Chondrocyte (in vitro differentiated cells): ENCODE results near the gene LGALS14. TPM values are rescaled to one million over a fixed set of nuclear protein-coding genes. Genes with fewer than 3 reads are reported as not detected.
A peak's percentile ranks its signal among the peaks of the same experiment; 100 is the strongest.
"Not testable (repeated sequence)": the region's sequence is repeated elsewhere in the genome, so short reads cannot be mapped to it uniquely, and the experiment has no call there.

ENCODE experiments used
- DNase-seq: peaks from one replicate; pipeline ENCODE4 v3.0.0; 2021; ENCODE audit warnings: mixed read lengths, low spot score
- H3K27ac Mint-ChIP-seq: one replicate; pipeline ENCODE4 v1.8.0; 2021; ENCODE audit warnings: mild to moderate bottlenecking, moderate library complexity, mixed read lengths; ENCODE audit not compliant: unreplicated experiment
- H3K27me3 Mint-ChIP-seq: 2 replicates; pipeline ENCODE4 v1.8.0; 2021; ENCODE audit warnings: low read depth, mixed read lengths
- H3K36me3 Mint-ChIP-seq: 2 replicates; pipeline ENCODE4 v1.8.0; 2021; ENCODE audit warnings: low read depth, mixed read lengths
- H3K4me1 Mint-ChIP-seq: 2 replicates; pipeline ENCODE4 v1.8.0; 2021; ENCODE audit warnings: low read depth, mild to moderate bottlenecking, mixed read lengths
- H3K4me3 Mint-ChIP-seq: one replicate; pipeline ENCODE4 v1.8.0; 2021; ENCODE audit warnings: mild to moderate bottlenecking, moderate library complexity, mixed read lengths; ENCODE audit not compliant: unreplicated experiment
- H3K9me3 Mint-ChIP-seq: 2 replicates; pipeline ENCODE4 v1.8.0; 2021; ENCODE audit warnings: low read depth, mixed read lengths
- CTCF ChIP-seq: fragments of 200-600 bp; sonication (generic); IDR thresholded peaks from 2 replicates; pipeline ENCODE4 v1.5.0; 2021; ENCODE audit warnings: antibody characterized with exemption, mild to moderate bottlenecking, moderate library complexity
- total RNA-seq: library from RNA; stranded (reverse); gene quantifications from 3 replicates; pipeline ENCODE4 v1.2.1, GENCODE V29; 2021

The LGALS14 gene
- total RNA-seq, 1 donor from 2014 or later, result not detected

GRCh38 chr19:39670998-39671397 lies 33.3 kb upstream of the LGALS14 start:
- H3K36me3 Mint-ChIP-seq, result no peaks in the 10 kb centered on the region
- no peak overlapping the region for H3K4me3 Mint-ChIP-seq
- no peak for TF ChIP-seq CTCF
- peaks cover 2% of the 10 kb centered on the region for H3K9me3 Mint-ChIP-seq
- H3K27ac Mint-ChIP-seq, result no peak overlapping the region
- DNase-seq, result no peak
- no peaks in the 10 kb centered on the region for H3K4me1 Mint-ChIP-seq
- H3K27me3 Mint-ChIP-seq, result peaks cover 30% of the 10 kb centered on the region

- no peak for DNase-seq
- Mint-ChIP-seq H3K27ac (no peak overlapping the region), H3K9me3 (peaks cover 2% of the 10 kb centered on the region), H3K27me3 (peaks cover 31% of the 10 kb centered on the region), H3K4me3 (no peak overlapping the region), H3K36me3 (no peaks in the 10 kb centered on the region), H3K4me1 (no peaks in the 10 kb centered on the region)
- TF ChIP-seq CTCF, result peak; percentile 81
Observed at GRCh38 chr19:39671739-39672363, 32.4 kb upstream of the LGALS14 start.

GRCh38 chr19:39672473-39672872 lies 31.8 kb upstream of the LGALS14 start:
- H3K4me1 Mint-ChIP-seq, result no peaks in the 10 kb centered on the region
- peaks cover 28% of the 10 kb centered on the region for H3K27me3 Mint-ChIP-seq
- no peak for DNase-seq
- H3K36me3 Mint-ChIP-seq, result no peaks in the 10 kb centered on the region
- H3K4me3 Mint-ChIP-seq, result no peak overlapping the region
- H3K27ac Mint-ChIP-seq, result no peak overlapping the region
- peaks cover 2% of the 10 kb centered on the region for H3K9me3 Mint-ChIP-seq
- no peak for TF ChIP-seq CTCF

GRCh38 chr19:39673862-39674261 lies 30.4 kb upstream of the LGALS14 start:
- not testable (repeated sequence) for H3K4me3 Mint-ChIP-seq, H3K36me3 Mint-ChIP-seq, H3K27ac Mint-ChIP-seq, H3K4me1 Mint-ChIP-seq, H3K9me3 Mint-ChIP-seq, DNase-seq
- H3K27me3 Mint-ChIP-seq, result peaks cover 28% of the 10 kb centered on the region

- no peak for TF ChIP-seq CTCF
- Mint-ChIP-seq H3K4me3 (no peak overlapping the region), H3K4me1 (no peaks in the 10 kb centered on the region), H3K9me3 (no peaks in the 10 kb centered on the region), H3K27me3 (peaks cover 31% of the 10 kb centered on the region), H3K36me3 (no peaks in the 10 kb centered on the region), H3K27ac (no peak overlapping the region)
- no peak for DNase-seq
Observed at GRCh38 chr19:39676004-39676403, 28.3 kb upstream of the LGALS14 start.
